Globus pallidus (tissue), 1 donor: ENCODE results near the gene PSMC4.

Experiments used
- DNase-seq: peaks from one replicate; pipeline ENCODE4 v3.0.0-alpha.2; 2015; ENCODE audit warnings: low spot score

PSMC4 gene

DNA sequence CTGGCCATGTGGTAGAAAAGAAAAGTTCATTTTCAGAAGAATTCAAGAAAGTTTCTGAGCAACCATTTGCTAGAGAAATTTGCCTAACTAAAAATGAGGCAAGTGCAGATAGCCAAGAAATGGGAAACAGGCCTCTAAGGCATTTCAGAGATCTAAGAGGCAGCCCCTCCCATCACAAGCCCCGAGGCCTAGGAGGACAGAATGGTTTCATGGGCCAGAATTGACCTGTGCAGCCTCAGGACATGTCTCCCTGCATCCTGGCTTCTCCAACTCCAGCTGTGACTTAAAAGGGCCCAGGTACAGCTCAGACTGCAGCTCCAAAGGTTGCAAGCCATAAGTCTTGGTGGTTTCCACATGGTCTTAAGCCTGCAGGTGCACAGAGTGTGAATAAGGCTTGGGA, 22.6 kb downstream of the PSMC4 start:
- DNase-seq, result no peak

DNA sequence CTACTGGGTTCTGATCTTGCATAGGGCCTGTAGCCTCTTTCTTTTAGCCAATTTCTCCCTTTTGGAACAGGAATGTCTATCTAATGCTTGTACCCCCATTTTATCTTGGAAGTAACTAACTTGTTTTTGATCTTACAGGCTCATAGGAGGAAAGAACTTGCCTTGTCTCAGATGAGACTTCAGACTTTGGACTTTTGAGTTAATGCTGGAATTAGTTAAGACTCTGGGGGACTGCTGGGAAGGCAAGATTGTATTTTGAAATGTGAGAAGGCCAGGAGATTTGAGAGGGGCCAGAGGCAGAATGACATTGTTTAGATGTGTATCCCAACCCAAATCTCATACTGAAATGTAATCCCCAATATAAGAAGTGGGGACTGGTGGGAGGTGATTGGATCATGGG, 23.4 kb downstream of the PSMC4 start:
- DNase-seq, result no peak

DNA sequence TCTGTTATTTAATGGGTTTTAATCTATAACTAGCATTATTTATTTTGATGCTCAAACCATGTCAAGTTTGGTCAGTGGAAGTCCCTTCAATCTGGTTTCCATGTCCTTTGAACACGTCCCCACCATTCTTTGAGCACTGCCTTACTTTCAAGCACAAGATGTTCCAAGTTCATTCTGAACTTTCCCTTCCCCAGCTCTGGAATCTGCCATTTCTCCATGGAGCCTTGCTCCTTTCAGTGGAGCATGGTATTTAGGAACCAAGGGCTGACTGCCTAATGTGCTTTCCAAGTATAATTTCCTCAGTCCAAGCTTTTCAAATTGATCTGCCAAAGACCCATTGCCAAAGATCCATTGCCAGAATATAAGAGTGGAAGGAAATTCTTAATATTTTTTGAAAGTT, 24.8 kb downstream of the PSMC4 start:
- DNase-seq, result peak; percentile 22

DNA sequence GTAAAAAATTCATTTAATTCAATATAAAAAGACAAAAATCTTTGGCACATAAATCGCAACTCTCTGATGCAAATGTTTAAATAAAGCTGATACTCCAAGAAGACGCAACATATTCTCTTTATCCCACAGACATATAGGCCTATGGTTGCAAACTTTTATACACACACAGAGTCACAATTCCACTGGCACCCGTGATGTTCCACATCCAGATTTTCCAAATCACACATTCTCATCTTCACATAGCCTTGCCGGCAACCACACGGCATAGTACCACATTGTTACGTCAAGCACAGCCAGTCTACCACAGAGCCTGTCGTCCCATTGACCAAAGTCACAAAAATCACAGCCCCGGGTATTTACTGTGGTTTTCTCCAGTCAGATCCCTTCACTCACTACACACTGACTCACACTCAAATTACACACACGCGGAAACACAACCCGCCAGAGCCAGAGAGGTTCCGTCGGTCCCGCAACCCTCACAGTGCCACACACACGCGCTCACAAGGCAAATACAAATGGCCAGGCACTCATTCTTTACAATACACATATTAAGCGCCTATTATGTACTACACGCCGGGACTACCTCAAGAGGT, 25.3 kb downstream of the PSMC4 start:
- no peak for DNase-seq

DNA sequence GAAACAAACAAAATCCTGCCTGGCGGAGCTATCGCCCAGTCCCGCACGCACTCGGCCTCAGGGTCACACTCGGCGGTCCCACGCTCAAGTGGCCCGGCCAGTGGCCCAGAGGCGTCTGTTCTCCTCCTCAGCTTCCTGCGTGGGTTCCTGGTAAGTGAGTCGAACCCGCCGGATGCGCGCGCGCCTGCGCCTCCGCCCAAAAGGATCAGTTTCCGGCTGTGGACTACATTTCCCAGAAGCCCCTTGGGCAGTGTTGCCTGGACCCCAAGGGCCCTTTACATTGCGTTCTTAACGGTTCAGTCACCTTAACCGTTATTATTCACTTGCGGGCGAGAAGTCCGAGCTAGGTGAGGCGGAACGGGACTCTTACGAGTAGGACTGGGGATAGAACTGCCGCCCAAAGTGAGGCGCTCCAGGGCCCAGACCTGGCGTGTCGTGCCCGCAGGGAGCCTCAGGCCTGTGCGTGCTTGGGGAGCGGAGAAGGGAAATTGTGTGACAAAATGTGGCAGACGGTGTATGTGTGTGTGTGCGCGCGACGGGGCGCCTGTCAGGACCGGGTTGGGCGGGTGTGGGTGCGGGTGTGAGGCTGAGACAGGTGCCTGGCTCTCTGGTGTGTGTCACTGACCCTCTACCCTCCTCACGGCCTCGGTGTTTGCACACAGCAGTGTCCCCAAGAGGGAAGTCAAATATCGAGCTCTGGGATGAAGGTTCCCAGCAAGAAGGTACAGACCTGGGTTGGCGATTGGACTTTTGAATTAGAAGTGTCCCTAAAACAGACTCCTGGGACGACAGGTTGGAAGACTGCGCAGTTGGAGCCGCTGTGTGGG, 26.1 kb downstream of the PSMC4 start, which contains the start of gene ZNF546:
Gene ZNF546, plus strand, starts transcription at position 250 of the 827 bp plus-strand sequence. CDS start 1,267 bp downstream, outside the sequence.
- DNase-seq, result peak; percentile 88

DNA sequence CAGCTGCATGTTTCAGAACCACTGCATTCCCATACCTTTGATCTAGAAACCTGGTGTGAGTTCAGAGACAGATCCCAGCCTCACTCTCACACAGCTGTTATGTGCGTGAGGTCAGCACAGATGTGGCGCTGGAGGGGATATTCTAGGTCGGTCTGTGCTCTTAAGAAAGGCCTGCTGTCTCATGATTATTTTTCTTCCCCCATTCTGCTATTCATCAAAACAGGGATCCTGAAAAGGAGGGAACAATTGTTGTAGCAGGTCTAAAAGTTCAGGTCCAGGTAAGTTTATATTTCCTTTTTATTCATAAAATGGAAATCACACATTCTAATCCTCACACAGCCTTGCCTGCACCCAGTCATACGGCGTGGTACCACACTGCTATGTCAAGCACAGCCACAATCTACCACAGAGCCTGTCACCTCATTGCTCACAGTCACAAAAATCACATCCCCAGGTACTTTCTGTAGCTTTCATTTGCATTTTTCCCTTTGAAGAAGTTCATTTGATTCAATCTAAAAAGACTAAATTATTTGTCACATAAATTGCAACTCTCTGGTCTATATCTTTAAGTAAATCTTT, 26.8 kb downstream of the PSMC4 start:
- no peak for DNase-seq

DNA sequence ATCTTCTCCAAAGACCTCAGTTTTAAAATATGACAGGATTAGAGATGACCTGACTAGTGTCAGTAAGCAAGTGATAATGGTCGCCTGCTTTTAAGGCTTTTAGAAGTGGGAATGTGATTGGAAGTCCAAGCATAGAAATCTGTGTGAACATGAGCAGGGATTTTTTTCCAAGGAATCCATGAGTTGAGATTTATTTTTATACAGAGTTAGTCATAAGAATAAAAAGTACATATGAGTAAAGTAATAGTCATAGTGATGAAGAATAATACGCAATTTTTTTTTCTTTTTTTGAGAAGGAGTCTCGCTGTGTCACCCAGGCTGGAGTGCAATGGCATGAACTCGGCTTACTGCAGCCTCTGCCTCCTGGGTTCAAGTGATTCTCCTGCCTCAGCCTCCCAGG, 27.5 kb downstream of the PSMC4 start:
- DNase-seq, result no peak

DNA sequence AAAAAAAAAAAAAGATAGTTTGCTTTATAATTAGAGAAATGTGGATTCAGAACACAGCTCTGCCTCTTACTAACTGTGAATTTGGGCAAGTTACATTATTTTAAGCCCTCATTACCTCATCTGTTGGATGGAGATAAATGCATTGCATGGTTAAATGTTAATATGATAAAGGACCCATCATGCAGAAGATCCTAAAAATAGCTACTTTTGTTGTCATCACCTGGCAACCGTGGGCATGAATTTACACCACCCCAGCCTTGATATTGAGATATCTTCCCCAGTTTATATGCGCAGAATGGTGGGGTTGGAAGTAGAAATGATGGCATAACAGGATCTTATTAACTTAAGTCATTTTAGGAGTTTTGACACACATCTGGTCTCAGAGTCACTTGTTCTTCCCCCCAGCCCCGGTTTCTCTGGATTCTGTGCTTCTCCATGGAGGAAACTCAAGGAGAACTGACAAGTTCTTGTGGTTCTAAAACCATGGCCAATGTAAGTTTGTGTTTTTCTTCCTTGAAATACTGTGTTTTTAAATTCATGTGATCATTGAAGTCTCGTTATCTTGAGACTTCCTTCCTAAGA, 34.8 kb downstream of the PSMC4 start:
- DNase-seq, result no peak

DNA sequence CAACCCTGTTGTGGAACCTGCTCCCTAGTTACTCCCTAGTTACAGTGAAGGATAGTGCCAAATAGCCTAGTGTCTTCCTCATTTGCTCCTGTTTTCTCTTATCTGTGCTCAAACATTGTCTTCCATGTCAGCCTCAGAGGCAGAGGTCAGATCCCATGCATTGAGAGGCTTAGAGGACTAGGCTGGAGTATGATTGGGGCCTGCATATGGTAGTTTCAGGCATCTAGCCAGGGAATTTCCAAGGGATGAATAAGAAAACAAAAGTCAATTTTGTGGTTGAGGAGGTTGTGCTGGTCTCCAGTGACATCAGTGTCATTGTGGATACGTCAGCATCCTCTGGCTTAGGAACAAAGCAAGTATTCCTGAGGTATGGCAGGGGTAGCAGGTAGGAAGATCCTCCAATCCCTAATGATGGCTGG, 35.3 kb downstream of the PSMC4 start:
- no peak for DNase-seq

DNA sequence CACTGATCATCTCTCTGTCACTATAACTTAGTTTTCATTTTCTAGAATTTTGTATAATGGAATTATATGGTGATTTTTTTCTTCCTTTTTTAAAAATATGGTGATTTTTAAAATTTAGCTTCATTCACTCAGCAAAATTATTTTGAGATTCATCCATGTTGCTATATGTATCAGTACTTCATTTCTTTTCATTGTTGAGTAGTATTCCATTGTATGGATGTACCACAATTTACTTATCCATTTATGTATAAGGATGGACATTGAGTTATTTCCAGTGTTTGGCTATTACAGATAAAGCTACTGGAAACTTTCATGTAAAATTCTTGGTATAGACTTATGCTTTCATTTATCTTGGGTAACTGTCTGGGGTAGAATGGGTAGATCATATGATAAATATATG, 38.7 kb downstream of the PSMC4 start:
- DNase-seq, result no peak

DNA sequence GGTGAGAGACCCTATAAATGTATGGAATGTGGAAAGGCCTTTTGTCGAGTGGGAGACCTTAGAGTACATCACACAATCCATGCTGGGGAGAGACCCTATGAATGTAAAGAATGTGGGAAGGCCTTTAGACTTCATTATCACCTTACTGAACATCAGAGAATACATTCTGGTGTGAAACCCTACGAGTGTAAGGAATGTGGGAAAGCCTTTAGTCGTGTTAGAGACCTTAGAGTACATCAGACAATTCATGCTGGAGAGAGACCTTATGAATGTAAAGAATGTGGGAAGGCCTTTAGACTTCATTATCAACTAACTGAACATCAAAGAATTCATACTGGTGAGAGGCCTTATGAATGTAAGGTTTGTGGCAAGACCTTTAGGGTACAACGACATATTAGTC, 43.0 kb downstream of the PSMC4 start:
- no peak for DNase-seq

DNA sequence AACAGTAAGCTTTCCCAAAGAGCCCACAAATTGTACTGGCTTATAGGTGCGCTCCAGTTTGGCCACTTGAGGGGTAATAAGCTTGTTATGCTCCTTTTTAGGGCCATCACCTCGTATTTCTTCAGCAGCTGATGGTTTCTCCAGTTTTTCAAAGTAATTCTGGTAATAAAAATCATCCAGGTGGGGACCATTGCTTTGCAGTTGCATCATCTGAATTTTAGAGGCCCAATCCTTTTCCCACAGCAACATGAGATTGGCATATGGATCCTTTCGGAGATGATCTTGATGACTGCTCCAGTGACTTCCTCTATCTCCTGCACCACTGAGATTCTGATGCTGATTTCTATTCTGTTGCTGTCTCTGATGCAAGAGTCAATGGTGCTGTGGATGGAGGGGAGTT, 53.0 kb downstream of the PSMC4 start:
- no peak for DNase-seq

DNA sequence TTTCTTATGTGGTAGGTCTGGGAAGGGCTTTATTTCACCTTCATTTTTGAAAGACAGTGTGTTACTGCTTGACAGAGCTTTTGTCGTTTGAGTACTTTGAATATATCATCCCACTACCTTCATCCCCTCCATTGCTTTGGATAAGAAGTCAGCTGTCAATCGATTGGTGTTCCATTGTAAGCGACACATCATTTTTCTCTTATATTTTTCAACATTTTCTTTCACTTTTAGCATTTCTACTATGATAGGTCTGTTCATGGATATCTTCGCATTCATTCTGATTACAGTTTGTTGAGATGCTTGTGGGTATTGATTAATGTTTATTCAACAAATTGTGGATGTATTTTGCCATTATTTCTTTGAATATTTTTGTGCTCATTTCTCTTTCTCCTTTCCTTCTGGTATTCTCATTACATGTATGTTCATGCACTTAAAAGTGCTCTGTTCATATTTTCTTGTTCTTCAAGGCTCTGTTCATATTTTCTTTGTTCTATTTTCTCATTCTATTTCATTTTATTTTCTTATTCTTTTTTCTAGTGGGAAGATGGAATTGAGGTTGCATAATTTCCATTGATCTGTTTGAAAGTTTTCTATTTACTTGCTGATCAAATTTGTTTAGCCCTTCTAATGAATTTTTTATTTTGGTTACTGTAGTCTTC, 55.1 kb downstream of the PSMC4 start:
- no peak for DNase-seq

DNA sequence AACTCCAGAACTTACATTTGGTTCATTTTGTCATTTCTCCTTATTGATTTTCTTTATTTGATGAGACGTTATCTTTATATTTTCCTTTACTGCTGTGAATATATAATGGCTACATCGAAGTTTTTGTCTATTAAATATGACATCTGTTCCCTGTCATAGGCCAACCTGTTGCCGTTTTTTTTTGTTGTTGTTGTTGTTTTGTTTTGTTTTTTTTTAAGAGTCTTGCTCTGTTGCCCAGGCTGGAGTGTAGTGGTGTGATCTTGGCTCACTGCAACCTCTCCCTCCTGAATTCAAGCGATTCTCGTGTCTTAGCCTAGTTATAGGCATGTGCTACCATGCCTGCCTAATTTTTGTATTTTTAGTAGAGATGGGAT, 55.6 kb downstream of the PSMC4 start:
- no peak for DNase-seq
